ENCODE data around the gene FERMT3. TPM values are rescaled to one million over a fixed set of nuclear protein-coding genes. Genes with fewer than 3 reads are reported as not detected.

Gene FERMT3
- total and polyA plus RNA-seq, 2 of the 13 experiments (the other 11 are each of a cell fraction or from before 2014, with no cell fraction given): 0.29 TPM; not detected in 1

GRCh38 chr11:64246871-64247728 is 40.6 kb downstream of the FERMT3 start, which contains the start of gene PPP1R14B (continued):
- no peak; the same call in 1 of the 2 replicates for TF ChIP-seq ZNF280B (CRISPR knock-in tag; IDR thresholded peaks at IDR 0.05; ENCODE audit: borderline replicate concordance)
- TF ChIP-seq RFX1 (IDR thresholded peaks at IDR 0.05): no peak
- no peak for TF ChIP-seq ZNF557 (CRISPR knock-in tag; IDR thresholded peaks at IDR 0.05)
- TF ChIP-seq CBX2 (IDR thresholded peaks at IDR 0.05; ENCODE audit: low read depth, low read length): no peak
- TF ChIP-seq CBX2 (CRISPR knock-in tag; IDR thresholded peaks at IDR 0.05; ENCODE audit: low read depth): no peak
- no peak for TF ChIP-seq PCBP1 (IDR thresholded peaks at IDR 0.05; ENCODE audit: borderline replicate concordance, low read depth, low read length)
- no peak for TF ChIP-seq TSC22D2 (CRISPR knock-in tag; IDR thresholded peaks at IDR 0.05; ENCODE audit: borderline replicate concordance)
- TF ChIP-seq ZNF549 (CRISPR knock-in tag; IDR thresholded peaks at IDR 0.05): no peak
- no peak for TF ChIP-seq ZNF839 (CRISPR knock-in tag; IDR thresholded peaks at IDR 0.05; ENCODE audit: borderline replicate concordance)
- no peak for TF ChIP-seq HNRNPUL1 (IDR thresholded peaks at IDR 0.05; ENCODE audit: low read depth, low read length)
- TF ChIP-seq RCOR2 (CRISPR knock-in tag; IDR thresholded peaks at IDR 0.05): no peak
- no peak for TF ChIP-seq ZNF430 (CRISPR knock-in tag; IDR thresholded peaks at IDR 0.05)
- no peak; the same call in 1 of the 2 replicates for TF ChIP-seq ZBTB26 (CRISPR knock-in tag; IDR thresholded peaks at IDR 0.05; ENCODE audit: borderline replicate concordance)
- TF ChIP-seq ATF7-NPFF (CRISPR knock-in tag; IDR thresholded peaks at IDR 0.05; ENCODE audit: low read depth): peak; percentile 82
- peak; percentile 63; the same call in 1 of the 2 replicates for TF ChIP-seq SNAPC2 (CRISPR knock-in tag; IDR thresholded peaks at IDR 0.05)
- TF ChIP-seq DMAP1 (CRISPR knock-in tag; IDR thresholded peaks at IDR 0.05): peak; percentile 81
- TF ChIP-seq ZBTB1 (CRISPR knock-in tag; IDR thresholded peaks at IDR 0.05; ENCODE audit: borderline replicate concordance): no peak
- TF ChIP-seq YEATS4 (CRISPR knock-in tag; IDR thresholded peaks at IDR 0.05; ENCODE audit: borderline replicate concordance): peak; percentile 7; the same call in 1 of the 2 replicates
- TF ChIP-seq BORCS8-MEF2B (CRISPR knock-in tag; IDR thresholded peaks at IDR 0.05): no peak; the same call in 1 of the 2 replicates
- TF ChIP-seq ATF3 (CRISPR knock-in tag; IDR thresholded peaks at IDR 0.05): no peak
- TF ChIP-seq NFE2L2 (IDR thresholded peaks at IDR 0.05; ENCODE audit: low read length): no peak
- peak; percentile 48 for TF ChIP-seq CBX1 (IDR thresholded peaks at IDR 0.05; ENCODE audit: low read depth)
- TF ChIP-seq ZNF883 (CRISPR knock-in tag; IDR thresholded peaks at IDR 0.05; ENCODE audit: not compliant biosample characterization): no peak
- peak; percentile 84 for TF ChIP-seq HNRNPLL (IDR thresholded peaks at IDR 0.05; ENCODE audit: low read depth, low read length, poor library complexity, severe bottlenecking)
- TF ChIP-seq YY1 (IDR thresholded peaks at IDR 0.05; ENCODE audit: insufficient read depth, insufficient replicate concordance, low read depth, low read length): peak; percentile 98
- TF ChIP-seq ZNF598 (CRISPR knock-in tag; IDR thresholded peaks at IDR 0.05; ENCODE audit: borderline replicate concordance): 0 out of 2 replicates have a peak, but pooled peaks have one; percentile 31
- no peak for TF ChIP-seq NR2F2 (IDR thresholded peaks at IDR 0.05; ENCODE audit: borderline replicate concordance, low read depth)
- no peak for TF ChIP-seq THYN1 (CRISPR knock-in tag; IDR thresholded peaks at IDR 0.05; ENCODE audit: borderline replicate concordance, low read depth)
- peak; percentile 76 for TF ChIP-seq ZNF501 (CRISPR knock-in tag; IDR thresholded peaks at IDR 0.05)
